HepG2 (cell line): ENCODE data around the gene GNMT. TPM values are rescaled to one million over a fixed set of nuclear protein-coding genes. Genes with fewer than 3 reads are reported as not detected.

Experiments
- BCL6 ChIP-seq: IDR thresholded peaks from 2 replicates; pipeline ENCODE4 v1.6.1; 2016; ENCODE audit warnings: missing genetic modification reagents, missing compliant biosample characterization
- CSRNP1 ChIP-seq: sonication (generic); formaldehyde crosslinking; IDR thresholded peaks from 2 replicates; pipeline ENCODE4 v1.8.1; 2023; ENCODE audit warnings: mild to moderate bottlenecking, missing genetic modification reagents
- EHMT2 ChIP-seq: fragments of 200-600 bp; sonication (generic); IDR thresholded peaks from 2 replicates; pipeline ENCODE4 v1.7.0; 2017; ENCODE audit warnings: antibody characterized with exemption, low read depth, low read length, borderline replicate concordance
- FOXO1 ChIP-seq: sonication (generic); formaldehyde crosslinking; IDR thresholded peaks from 2 replicates; pipeline ENCODE4 v1.4.0; 2020; ENCODE audit warnings: missing genetic modification reagents
- FOXP1 ChIP-seq, 2 experiments: fragments of 450-650 bp in 1 of 2; IDR thresholded peaks; 2 replicates each; pipeline ENCODE4 v1.6.1; 2017 to 2018; ENCODE audit warnings: antibody characterized with exemption in 1 of 2
- GMEB1 ChIP-seq: sonication (generic); formaldehyde crosslinking; IDR thresholded peaks from 2 replicates; pipeline ENCODE4 v1.5.1; 2020; ENCODE audit warnings: missing genetic modification reagents, mild to moderate bottlenecking, borderline replicate concordance
- HMGXB4 ChIP-seq, 2 experiments: sonication (generic) in 1 of 2; formaldehyde crosslinking in 1 of 2; IDR thresholded peaks; 2 replicates each; pipeline versions ENCODE4 v1.4.0 to v1.6.1; 2018 to 2020; ENCODE audit warnings: missing genetic modification reagents in 2 of 2, borderline replicate concordance in 1 of 2, low read depth in 1 of 2, mild to moderate bottlenecking in 1 of 2, missing biosample characterization in 1 of 2
- HNF4G ChIP-seq, 2 experiments: sonication (generic) in 1 of 2; formaldehyde crosslinking in 1 of 2; IDR thresholded peaks; 2 replicates each; pipeline versions ENCODE4 v1.4.0 to v1.6.1; 2011 to 2020; ENCODE audit warnings: borderline replicate concordance in 2 of 2, low read depth in 2 of 2, mild to moderate bottlenecking in 2 of 2, low read length in 1 of 2, missing genetic modification reagents in 1 of 2, moderate library complexity in 1 of 2
- KDM1A ChIP-seq: IDR thresholded peaks from 2 replicates; pipeline ENCODE4 v1.6.1; 2016; ENCODE audit warnings: missing compliant biosample characterization
- KLF11 ChIP-seq: IDR thresholded peaks from 2 replicates; pipeline ENCODE4 v1.6.1; 2016; ENCODE audit warnings: missing compliant biosample characterization
- KLF6 ChIP-seq: IDR thresholded peaks from 2 replicates; pipeline ENCODE4 v1.8.0; 2016; ENCODE audit warnings: missing biosample characterization, missing genetic modification reagents
- NBN ChIP-seq: fragments of 450-650 bp; conservative IDR thresholded peaks from 2 replicates; pipeline ENCODE4 v1.6.1; 2017
- RNF2 ChIP-seq: fragments of 450-650 bp; conservative IDR thresholded peaks from 2 replicates; pipeline ENCODE4 v1.6.1; 2016; ENCODE audit warnings: low read depth
- ZBTB1 ChIP-seq: sonication (generic); formaldehyde crosslinking; IDR thresholded peaks from 2 replicates; pipeline ENCODE4 v1.4.0; 2020; ENCODE audit warnings: missing genetic modification reagents, borderline replicate concordance
- ZNF331 ChIP-seq: sonication (generic); formaldehyde crosslinking; IDR thresholded peaks from 2 replicates; pipeline ENCODE4 v1.4.0; 2020; ENCODE audit warnings: missing genetic modification reagents
- ZNF446 ChIP-seq: sonication (generic); formaldehyde crosslinking; IDR thresholded peaks from 2 replicates; pipeline ENCODE4 v1.5.0; 2020; ENCODE audit warnings: mild to moderate bottlenecking, missing genetic modification reagents
- ZNF674 ChIP-seq: sonication (generic); formaldehyde crosslinking; IDR thresholded peaks from 2 replicates; pipeline ENCODE4 v1.5.0; 2020; ENCODE audit warnings: low read depth, mild to moderate bottlenecking, missing genetic modification reagents
- ZNF75D ChIP-seq: sonication (generic); formaldehyde crosslinking; IDR thresholded peaks from 2 replicates; pipeline ENCODE4 v1.8.1; 2023; ENCODE audit warnings: missing genetic modification reagents, mild to moderate bottlenecking, borderline replicate concordance
- ZNF781 ChIP-seq: sonication (generic); formaldehyde crosslinking; IDR thresholded peaks from 2 replicates; pipeline ENCODE4 v1.5.1; 2020; ENCODE audit warnings: borderline replicate concordance, mild to moderate bottlenecking, missing genetic modification reagents; ENCODE audit errors: not compliant biosample characterization
- polyA plus RNA-seq, 8 experiments: library from polyadenylated mRNA; depleted of rRNA in 3 of 8; stranded (reverse) in 7 of 8; unstranded in 1 of 8; fragments of >200 nt; fragmentation: Illumina TruSeq in 4 of 8; extraction: Trizol in 4 of 8; gene quantifications; 2 replicates each; pipeline versions ENCODE4 v1.2.1 to v1.2.3, GENCODE V29; 2011 to 2016; ENCODE audit warnings: low read depth in 4 of 8, missing spikeins in 1 of 8, mixed read lengths in 1 of 8; ENCODE audit not compliant: insufficient read depth in 1 of 8
- total RNA-seq, 5 experiments: library from RNA; depleted of rRNA; stranded (reverse); fragments of >200 nt; fragmentation: Illumina TruSeq; extraction: Trizol; gene quantifications; 2 replicates each; pipeline ENCODE4 v1.2.3, GENCODE V29; 2016; ENCODE audit warnings: low read depth in 1 of 5
- TF ChIP-seq, protein P1 (sequence below): sonication (generic); formaldehyde crosslinking; IDR thresholded peaks from 2 replicates; pipeline ENCODE4 v1.9.0; 2021; ENCODE audit warnings: missing genetic modification reagents, borderline replicate concordance

Gene GNMT
- total and polyA plus RNA-seq, 2 of the 13 experiments (the other 11 are each of a cell fraction or from before 2014, with no cell fraction given) = 2.8 to 7.0 TPM

GRCh38 chr6:42978839-42979522, 18.4 kb downstream of the GNMT start, which contains the start of gene PEX6 (continued):
- TF ChIP-seq ZNF446 (CRISPR knock-in tag) (peak; percentile 73; the same call in 1 of the 2 replicates), RNF2 (0 out of 2 replicates have a peak, but pooled peaks have one; percentile 30), KDM1A (CRISPR knock-in tag) (no peak), BCL6 (CRISPR knock-in tag) (peak; percentile 75), HNF4G (IDR thresholded peaks at IDR 0.05; ENCODE audit: borderline replicate concordance, low read depth, low read length) (no peak; the same call in 1 of the 2 replicates), HNF4G (CRISPR knock-in tag; IDR thresholded peaks at IDR 0.05; ENCODE audit: borderline replicate concordance, low read depth) (peak; percentile 63), FOXP1 (IDR thresholded peaks at IDR 0.05) (no peak), FOXP1 (CRISPR knock-in tag; IDR thresholded peaks at IDR 0.05) (no peak), CSRNP1 (CRISPR knock-in tag) (peak; percentile 15; the same call in 1 of the 2 replicates), FOXO1 (CRISPR knock-in tag) (peak; percentile 30; the same call in 1 of the 2 replicates), NBN (no peak), KLF6 (CRISPR knock-in tag) (peak; percentile 77; the same call in 1 of the 2 replicates), ZNF674 (CRISPR knock-in tag) (no peak), ZNF781 (no peak), GMEB1 (CRISPR knock-in tag) (peak; percentile 81), ZNF75D (CRISPR knock-in tag) (no peak), EHMT2 (no peak; the same call in 1 of the 2 replicates), ZNF331 (peak; percentile 75; the same call in 1 of the 2 replicates), ZBTB1 (CRISPR knock-in tag) (no peak), KLF11 (peak; percentile 85), HMGXB4 (CRISPR knock-in tag; IDR thresholded peaks at IDR 0.05; ENCODE audit: borderline replicate concordance in 1 of 2, low read depth in 1 of 2) (peak; percentile 81 to 86)
- TF ChIP-seq, protein P1, sequence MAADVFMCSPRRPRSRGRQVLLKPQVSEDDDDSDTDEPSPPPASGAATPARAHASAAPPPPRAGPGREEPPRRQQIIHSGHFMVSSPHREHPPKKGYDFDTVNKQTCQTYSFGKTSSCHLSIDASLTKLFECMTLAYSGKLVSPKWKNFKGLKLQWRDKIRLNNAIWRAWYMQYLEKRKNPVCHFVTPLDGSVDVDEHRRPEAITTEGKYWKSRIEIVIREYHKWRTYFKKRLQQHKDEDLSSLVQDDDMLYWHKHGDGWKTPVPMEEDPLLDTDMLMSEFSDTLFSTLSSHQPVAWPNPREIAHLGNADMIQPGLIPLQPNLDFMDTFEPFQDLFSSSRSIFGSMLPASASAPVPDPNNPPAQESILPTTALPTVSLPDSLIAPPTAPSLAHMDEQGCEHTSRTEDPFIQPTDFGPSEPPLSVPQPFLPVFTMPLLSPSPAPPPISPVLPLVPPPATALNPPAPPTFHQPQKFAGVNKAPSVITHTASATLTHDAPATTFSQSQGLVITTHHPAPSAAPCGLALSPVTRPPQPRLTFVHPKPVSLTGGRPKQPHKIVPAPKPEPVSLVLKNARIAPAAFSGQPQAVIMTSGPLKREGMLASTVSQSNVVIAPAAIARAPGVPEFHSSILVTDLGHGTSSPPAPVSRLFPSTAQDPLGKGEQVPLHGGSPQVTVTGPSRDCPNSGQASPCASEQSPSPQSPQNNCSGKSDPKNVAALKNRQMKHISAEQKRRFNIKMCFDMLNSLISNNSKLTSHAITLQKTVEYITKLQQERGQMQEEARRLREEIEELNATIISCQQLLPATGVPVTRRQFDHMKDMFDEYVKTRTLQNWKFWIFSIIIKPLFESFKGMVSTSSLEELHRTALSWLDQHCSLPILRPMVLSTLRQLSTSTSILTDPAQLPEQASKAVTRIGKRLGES (CRISPR knock-in tag) = no peak
